ENCODE results near the gene DTYMK.

DNA sequence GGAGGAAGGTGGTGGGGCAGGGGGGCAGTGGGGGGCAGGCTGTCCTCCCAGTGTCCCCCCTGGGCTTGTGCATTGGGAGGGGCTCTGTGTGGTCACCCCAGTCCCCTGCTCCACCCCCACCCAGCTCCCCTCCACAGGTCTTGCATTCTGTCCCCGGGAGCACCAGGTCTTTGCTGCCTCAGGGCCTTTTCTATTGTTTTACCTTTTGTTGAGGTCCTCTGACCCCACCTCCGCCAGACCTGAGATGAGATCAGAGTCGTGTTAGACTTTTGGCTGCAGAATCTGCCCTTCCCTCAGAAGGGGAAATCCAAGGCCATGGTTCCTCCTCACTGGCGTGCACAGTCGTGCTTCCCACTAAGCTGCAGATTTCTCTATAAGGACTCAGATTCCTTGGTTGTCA, 28.3 kb downstream of the DTYMK start:
- no peak for TF ChIP-seq CTCF (IDR thresholded peaks at IDR 0.05; ENCODE audit: low read length)
- TF ChIP-seq EZH2 (IDR thresholded peaks at IDR 0.05; ENCODE audit: borderline replicate concordance, low read length), result no peak
